ENCODE results near the gene PAM16.
"Not testable (repeated sequence)": the region's sequence is repeated elsewhere in the genome, so short reads cannot be mapped to it uniquely, and the experiment has no call there.

Gene PAM16

DNA sequence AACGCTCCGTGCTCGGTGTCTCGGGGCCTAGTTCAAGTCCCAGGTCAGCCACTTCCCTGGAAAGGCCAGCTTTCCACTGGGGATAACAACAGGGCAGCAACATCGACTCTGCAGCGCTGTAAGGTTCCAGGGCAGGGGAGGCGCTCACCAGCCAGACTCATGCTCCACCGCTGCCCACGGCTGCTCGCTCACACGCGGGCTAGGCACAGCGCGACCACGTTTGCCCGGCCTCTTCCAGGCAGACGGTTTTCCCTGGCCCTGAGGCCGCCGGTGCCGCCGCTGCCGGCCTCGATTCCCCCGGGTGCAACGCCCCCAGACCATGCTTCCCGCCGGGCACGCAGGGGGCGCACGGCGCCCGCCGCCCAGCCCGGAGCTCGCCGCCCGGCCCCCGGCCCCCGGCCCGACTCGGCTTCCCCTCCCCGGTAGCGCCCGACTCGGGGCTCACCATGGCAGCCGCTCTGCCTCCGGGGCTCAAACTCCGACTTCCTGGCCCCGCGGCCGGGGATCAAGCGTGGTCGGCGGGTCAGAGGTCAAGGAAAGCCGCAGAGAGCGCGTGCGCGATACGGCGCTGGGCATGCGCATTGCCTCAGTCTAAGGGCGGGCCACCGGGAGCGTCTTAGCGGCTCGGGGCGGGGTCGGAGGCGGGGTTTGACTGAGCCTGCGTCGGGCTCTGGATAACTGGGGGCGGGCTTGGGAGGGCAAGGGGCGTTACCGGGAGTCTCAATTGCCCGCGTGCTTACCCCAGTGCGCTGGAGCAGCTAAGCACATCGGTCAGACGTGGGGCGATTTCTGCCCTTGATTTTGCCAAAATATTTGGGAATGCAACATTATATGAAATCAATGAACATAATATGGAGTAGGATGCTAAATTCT lies at the start of gene PAM16:
TSS of gene PAM16 (minus strand) at position 535 of the 873 bp plus-strand sequence. CDS start at position 448, 87 bp downstream.
- peak; percentile 92 to 93 for DNase-seq

GRCh38 chr16:4399001-4399730 lies 48.0 kb upstream of the PAM16 start:
- DNase-seq = no peak

DNA sequence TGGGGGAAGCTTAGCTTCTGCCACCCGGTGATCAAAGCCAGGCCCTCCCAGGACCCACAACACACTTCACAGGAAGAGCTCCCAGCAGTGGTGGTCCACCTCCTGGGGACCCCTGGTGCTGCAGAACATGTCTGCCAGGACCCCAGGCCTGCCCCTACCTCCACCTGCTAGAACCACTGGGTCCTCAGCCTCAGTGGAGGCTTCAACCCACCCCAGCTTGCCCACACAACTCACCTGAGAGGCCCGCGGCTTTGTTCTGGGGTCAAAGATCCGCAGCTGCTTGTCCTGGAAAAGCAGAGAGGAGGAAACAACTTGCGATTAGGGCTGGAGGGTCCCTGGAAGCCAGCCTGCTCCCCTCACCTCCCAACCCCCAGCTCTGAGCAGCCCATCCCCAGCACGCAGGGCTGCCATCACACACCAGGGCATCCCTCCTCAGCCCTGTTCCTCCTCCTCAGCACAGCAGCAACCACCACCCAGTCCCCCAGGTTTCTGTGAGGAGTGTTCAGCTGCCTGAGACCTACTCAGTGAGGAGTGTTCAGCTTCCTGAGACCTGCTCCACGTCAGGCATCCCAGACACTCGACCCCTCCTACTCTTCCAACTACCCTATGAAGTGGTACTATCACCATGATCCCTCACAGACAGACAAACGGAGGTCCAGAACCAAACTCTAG lies 44.1 kb upstream of the PAM16 start:
- no peak for DNase-seq

- not testable (repeated sequence) for DNase-seq
These were observed 42.7 kb upstream of the PAM16 start for GRCh38 chr16:4393850-4394249.

- DNase-seq = no peak
These were observed 42.1 kb upstream of the PAM16 start for GRCh38 chr16:4393240-4393600.

- no peak for DNase-seq
These were observed 41.5 kb upstream of the PAM16 start for GRCh38 chr16:4392382-4393239.

DNA sequence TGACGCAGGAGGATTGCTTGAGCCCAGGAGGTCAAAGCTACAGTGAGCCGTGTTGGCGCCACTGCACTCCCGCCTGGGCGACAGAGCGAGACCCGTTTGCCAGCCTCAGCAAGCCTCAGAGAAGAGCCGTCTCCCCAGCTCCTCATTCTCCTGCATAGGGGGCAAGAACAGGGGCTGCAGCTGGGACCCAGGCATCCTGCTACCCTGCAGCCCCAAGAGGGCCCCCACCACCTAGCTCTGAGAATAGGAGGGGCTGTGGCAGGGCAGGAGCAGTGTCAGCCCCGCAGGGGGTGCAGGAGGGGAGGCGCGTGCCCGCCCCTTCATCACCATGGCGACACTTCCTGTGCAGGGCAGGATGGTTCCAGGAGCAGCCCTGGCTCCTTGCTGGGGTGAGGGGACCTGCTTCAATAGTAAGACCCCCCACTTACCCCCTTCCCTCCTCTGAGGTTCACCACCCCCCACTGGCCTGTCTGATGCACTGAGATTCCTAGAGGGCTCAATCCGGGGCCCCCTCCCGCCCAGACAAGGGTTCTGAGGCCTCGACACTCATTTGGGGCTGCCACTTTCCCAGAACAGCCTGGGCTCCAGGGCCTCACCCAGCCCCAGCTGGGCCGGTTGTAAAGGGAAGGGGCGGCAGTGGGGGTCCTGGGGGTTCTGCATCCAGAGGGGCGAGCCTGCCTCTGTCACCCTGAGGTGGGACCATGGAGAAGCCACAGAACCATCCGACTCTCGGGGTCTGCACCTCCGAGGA lies 40.7 kb upstream of the PAM16 start:
- peak in 1 of 2 experiments; percentile 30 for DNase-seq

- DNase-seq = no peak
These were observed 39.4 kb upstream of the PAM16 start for GRCh38 chr16:4390266-4391260.

DNA sequence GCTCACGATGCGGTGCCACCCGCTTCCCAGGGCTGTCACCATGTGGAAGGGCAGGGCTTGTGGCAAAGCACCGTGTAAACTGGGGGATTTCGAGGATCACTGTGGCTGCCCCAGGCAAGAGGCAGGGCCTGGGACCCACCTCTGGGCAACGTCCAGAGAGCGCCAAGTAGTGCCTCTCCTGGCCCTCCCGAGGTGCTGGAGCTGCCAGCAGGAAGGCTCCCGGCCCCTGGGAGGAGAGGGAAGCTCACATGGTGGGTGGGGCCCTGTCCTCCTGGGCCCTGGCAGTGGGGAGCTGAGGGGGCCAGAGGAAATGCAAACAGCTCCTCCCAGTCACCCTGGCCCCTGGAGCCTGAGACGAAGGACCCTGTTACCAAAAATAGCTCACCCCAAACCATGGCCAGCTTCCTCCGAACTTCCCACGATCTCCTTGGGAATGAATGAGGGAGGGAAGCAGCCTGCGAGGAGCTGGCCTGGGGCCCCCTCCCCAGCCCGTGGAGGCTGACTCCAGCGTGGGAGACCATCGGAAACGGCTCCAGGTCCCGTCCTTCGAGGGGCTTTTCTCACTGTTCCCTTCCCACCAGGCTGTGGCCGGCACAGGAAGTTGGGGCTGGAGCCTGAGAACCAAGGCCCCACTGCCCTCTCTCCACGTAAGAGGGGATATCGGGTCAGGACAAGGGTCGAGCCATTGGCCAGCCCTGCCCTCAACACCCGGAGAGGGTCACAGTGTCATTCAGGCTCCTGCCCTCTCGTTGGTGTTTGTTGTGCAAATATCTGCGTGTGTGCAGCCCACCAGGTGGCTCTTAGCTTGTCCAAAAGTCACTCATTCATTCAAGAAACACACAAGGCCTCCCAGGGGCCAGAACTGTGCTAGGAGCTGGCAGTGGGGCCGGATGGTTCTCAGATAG lies 38.2 kb upstream of the PAM16 start:
- no peak for DNase-seq

DNA sequence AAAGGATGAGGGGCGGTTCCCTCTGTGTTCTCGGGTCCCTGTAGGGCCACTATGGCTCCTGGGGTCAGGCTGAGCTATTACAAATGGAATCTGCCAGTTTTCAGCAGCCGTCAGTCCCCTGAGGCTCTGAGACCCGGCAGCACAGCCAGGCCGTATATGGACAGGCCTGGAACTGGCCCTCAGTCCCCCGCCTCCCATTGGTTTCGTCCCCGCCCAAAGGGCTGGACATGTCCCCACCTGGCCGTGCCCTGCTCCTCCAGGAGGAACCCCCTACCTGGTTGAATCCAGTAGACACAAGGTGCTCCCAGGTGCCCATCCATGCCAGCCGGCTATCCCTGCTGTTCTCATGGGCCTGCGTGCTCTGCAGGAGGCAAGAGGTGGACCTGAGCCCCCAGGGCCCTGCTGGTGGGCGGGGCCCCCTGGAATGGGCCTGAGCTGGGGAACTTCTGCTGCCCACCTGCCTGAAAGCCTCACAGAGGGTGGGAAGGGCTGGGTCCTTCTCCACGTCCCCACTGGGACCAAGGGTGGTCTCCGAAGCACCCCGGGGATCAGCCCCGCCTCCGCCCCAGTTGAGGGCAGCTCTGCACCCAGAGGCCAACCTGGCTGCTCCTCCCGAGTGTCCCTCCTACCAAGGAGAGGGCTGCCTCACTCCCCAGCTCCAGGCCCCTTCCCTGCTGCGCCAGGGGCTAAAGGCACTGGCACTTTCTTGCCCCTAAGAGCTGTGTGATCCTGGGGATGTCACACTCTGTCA lies 37.3 kb upstream of the PAM16 start:
- DNase-seq = no peak

DNA sequence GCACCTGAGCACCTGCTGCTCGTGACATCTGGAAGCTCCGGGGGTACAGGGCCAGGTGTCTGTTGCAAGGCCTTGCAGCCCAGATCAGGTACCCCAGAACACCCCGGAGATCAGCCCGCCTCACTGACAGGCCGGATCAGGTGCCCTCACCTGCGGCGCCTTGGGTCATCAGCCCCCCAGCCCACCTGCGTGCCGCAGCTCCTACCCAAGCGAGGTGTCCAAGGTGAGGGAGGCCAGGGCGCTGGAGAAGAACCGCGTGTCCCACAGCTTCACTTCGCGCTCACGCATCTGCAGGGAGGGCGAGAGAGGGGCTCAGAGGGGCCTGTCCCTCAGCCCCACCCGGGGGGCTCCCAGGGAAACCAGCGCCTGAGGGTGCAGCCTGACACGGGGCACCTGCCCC lies 36.7 kb upstream of the PAM16 start:
- DNase-seq = no peak

- no peak for DNase-seq
These were observed 35.9 kb upstream of the PAM16 start for GRCh38 chr16:4386951-4387565.

GRCh38 chr16:4386451-4386805 lies 35.3 kb upstream of the PAM16 start:
- no peak for DNase-seq

GRCh38 chr16:4385789-4386450 lies 34.8 kb upstream of the PAM16 start:
- DNase-seq = no peak

DNA sequence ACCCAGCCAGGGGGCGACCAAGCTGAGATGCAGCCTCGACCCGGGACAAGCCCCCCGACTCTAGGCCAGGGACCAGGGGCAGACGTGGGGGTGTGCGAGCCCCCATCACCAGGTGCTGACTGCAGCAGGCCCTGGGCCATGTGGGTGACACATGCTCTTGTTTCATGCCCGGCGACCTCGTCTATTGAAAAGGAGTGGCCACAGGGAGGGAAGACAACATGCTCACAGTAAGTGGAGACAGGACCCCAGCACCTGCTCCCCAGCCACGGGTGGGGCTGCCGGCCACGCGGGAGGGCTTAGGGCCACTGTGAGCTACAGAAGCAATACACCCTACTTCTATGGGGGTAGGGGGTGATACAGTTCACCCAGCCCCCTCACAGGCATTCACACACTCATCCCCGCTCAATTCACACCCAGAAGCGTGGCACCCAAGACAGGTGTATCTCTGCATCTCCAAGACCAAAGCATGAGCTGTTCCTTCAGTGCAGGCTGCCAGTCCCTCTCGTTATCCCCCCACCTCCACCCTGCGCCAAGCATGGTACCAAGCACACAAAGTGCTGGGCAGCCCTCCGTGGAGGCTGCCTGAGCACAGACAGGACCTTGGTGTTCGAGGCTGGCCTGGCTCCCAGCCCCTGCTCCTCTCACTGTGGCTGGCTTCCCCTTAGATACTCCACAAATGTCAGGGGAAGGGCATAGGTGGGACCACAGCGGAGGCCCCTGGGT lies 34.1 kb upstream of the PAM16 start:
- DNase-seq = no peak

DNA sequence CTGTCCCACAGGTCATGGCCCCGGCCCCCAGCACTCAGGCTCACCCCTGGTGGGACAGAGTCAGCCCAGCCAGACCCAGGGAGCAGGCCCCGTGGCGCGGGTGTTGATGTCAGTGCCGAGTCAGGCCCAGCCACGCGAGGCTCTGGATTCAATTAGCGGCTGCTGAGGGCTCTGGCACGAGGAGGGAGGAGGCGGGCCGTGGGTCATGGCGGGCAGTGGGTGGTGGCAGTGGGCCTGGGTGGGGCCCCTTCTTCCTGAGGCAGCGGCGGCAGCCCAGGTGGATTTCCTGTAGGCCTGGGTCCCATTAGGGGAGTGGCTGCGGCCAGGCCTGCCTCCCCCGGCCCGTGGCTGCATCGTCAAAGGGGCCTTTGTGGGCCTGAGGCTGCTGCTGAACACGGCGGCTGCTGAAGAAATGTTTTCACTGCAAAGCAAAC lies 33.4 kb upstream of the PAM16 start:
- no peak for DNase-seq
